SK-N-SH (cell line): ENCODE results near the gene RHOBTB1.

ENCODE experiments used
- CTCF ChIP-seq: fragments of 200-600 bp; sonication (generic); IDR thresholded peaks from 2 replicates; pipeline ENCODE4 v1.6.1; 2017; ENCODE audit warnings: antibody characterized with exemption, mild to moderate bottlenecking, moderate library complexity
- FOSL2 ChIP-seq: IDR thresholded peaks from 2 replicates; pipeline ENCODE4 v1.4.0; 2012; ENCODE audit warnings: low read depth, mild to moderate bottlenecking, moderate library complexity, borderline replicate concordance
- GATA2 ChIP-seq: sonication (generic); formaldehyde crosslinking; IDR thresholded peaks from 2 replicates; pipeline ENCODE4 v1.5.0; 2020; ENCODE audit warnings: mild to moderate bottlenecking, missing genetic modification reagents
- MAX ChIP-seq: IDR thresholded peaks from 2 replicates; pipeline ENCODE4 v1.4.0; 2012; ENCODE audit warnings: low read depth
- NRF1 ChIP-seq: IDR thresholded peaks from 2 replicates; pipeline ENCODE4 v1.6.1; 2012; ENCODE audit warnings: low read depth, mild to moderate bottlenecking, low read length
- RAD21 ChIP-seq: IDR thresholded peaks from 2 replicates; pipeline ENCODE4 v1.6.1; 2012; ENCODE audit warnings: mild to moderate bottlenecking, low read length

GRCh38 chr10:60908896-60909295 is 35.1 kb downstream of the RHOBTB1 start:
- TF ChIP-seq FOSL2, result no peak
- TF ChIP-seq CTCF, result no peak
- TF ChIP-seq GATA2 (CRISPR knock-in tag), result no peak
- TF ChIP-seq RAD21, result no peak
- no peak for TF ChIP-seq MAX
- no peak for TF ChIP-seq NRF1
